GM23338 (cell line): ENCODE results near the gene DCST2. TPM values are rescaled to one million over a fixed set of nuclear protein-coding genes. Genes with fewer than 3 reads are reported as not detected.

Experiments
- ATAC-seq: fragments of 200-7000 bp; cut with Tn5 transposase; 3 replicates; pipeline ENCODE4 v1.9.1; 2020
- DNase-seq: peaks from one replicate; pipeline ENCODE4 v3.0.0-alpha.2; 2015; ENCODE audit warnings: low spot score
- H2AFZ ChIP-seq: fragments of 200-600 bp; sonication (generic); 2 replicates; pipeline ENCODE4 v1.8.0; 2016; ENCODE audit warnings: antibody characterized with exemption, mild to moderate bottlenecking, moderate library complexity
- H3F3A ChIP-seq: fragments of 200-600 bp; sonication (generic); replicated peaks from 2 replicates; pipeline ENCODE4 v1.8.0; 2017; ENCODE audit warnings: antibody characterized with exemption, mixed run types, low read depth
- H3K27ac ChIP-seq: fragments of 200-600 bp; sonication (generic); 2 replicates; pipeline ENCODE4 v1.6.1; 2016; ENCODE audit warnings: low read depth
- H3K27me3 ChIP-seq: fragments of 200-600 bp; sonication (generic); 2 replicates; pipeline ENCODE4 v1.8.0; 2016; ENCODE audit warnings: mild to moderate bottlenecking, mixed run types, moderate library complexity; ENCODE audit not compliant: insufficient read depth
- H3K36me3 ChIP-seq: fragments of 200-600 bp; sonication (generic); 2 replicates; pipeline ENCODE4 v1.8.0; 2016; ENCODE audit warnings: mild to moderate bottlenecking; ENCODE audit not compliant: insufficient read depth
- H3K4me1 ChIP-seq: fragments of 200-600 bp; sonication (generic); 2 replicates; pipeline ENCODE4 v1.8.0; 2016; ENCODE audit warnings: mild to moderate bottlenecking, moderate library complexity; ENCODE audit not compliant: insufficient read depth
- H3K4me2 ChIP-seq: fragments of 200-600 bp; sonication (generic); 2 replicates; pipeline ENCODE4 v1.7.1; 2017; ENCODE audit warnings: mixed run types
- H3K4me3 ChIP-seq: fragments of 200-600 bp; sonication (generic); 2 replicates; pipeline ENCODE4 v1.6.1; 2016; ENCODE audit warnings: mixed run types
- H3K79me2 ChIP-seq: fragments of 200-600 bp; sonication (generic); replicated peaks from 2 replicates; pipeline ENCODE4 v1.8.0; 2017; ENCODE audit warnings: mild to moderate bottlenecking; ENCODE audit not compliant: insufficient read depth
- H3K9me2 ChIP-seq: fragments of 200-600 bp; sonication (generic); 2 replicates; pipeline ENCODE4 v1.8.0; 2017; ENCODE audit not compliant: insufficient read depth
- H4K20me1 ChIP-seq: fragments of 200-600 bp; sonication (generic); replicated peaks from 2 replicates; pipeline ENCODE4 v1.8.0; 2017; ENCODE audit warnings: mild to moderate bottlenecking; ENCODE audit not compliant: insufficient read depth
- H3K27ac Mint-ChIP-seq: 2 replicates; pipeline ENCODE4 v1.8.0; 2020; ENCODE audit warnings: inconsistent platforms, mild to moderate bottlenecking, moderate library complexity, mixed read lengths
- H3K27me3 Mint-ChIP-seq: 3 replicates; pipeline ENCODE4 v1.8.0; 2022; ENCODE audit warnings: low read depth, mild to moderate bottlenecking, moderate library complexity, mixed read lengths, inconsistent platforms; ENCODE audit not compliant: insufficient read depth, poor library complexity
- H3K36me3 Mint-ChIP-seq: 3 replicates; pipeline ENCODE4 v1.8.0; 2021; ENCODE audit warnings: low read depth, mild to moderate bottlenecking, inconsistent platforms, moderate library complexity, mixed read lengths
- H3K4me1 Mint-ChIP-seq: 3 replicates; pipeline ENCODE4 v1.8.0; 2020; ENCODE audit warnings: mild to moderate bottlenecking, inconsistent platforms, mixed read lengths
- H3K4me3 Mint-ChIP-seq: 3 replicates; pipeline ENCODE4 v1.8.0; 2021; ENCODE audit warnings: moderate library complexity, mild to moderate bottlenecking, inconsistent platforms, mixed read lengths
- H3K9me3 Mint-ChIP-seq: 3 replicates; pipeline ENCODE4 v1.8.0; 2020; ENCODE audit warnings: moderate library complexity, mild to moderate bottlenecking, inconsistent platforms, mixed read lengths
- CREB1 ChIP-seq: fragments of 250-450 bp; sonication (Bioruptor Pico); IDR thresholded peaks from 2 replicates; pipeline ENCODE4 v1.5.0; 2020; ENCODE audit warnings: low read depth, mild to moderate bottlenecking, moderate library complexity
- EZH2 ChIP-seq: fragments of 200-600 bp; sonication (generic); IDR thresholded peaks from one replicate; pipeline ENCODE4 v1.8.0; 2017; ENCODE audit warnings: antibody characterized with exemption, mild to moderate bottlenecking, low read depth; ENCODE audit not compliant: unreplicated experiment
- EZH2phosphoT487 ChIP-seq: fragments of 200-600 bp; sonication (generic); IDR thresholded peaks from one replicate; pipeline ENCODE4 v1.8.1; 2018; ENCODE audit warnings: antibody characterized with exemption; ENCODE audit not compliant: unreplicated experiment
- NANOG ChIP-seq: IDR thresholded peaks from 2 replicates; pipeline ENCODE4 v1.6.1; 2016; ENCODE audit warnings: antibody characterized with exemption, borderline replicate concordance
- POLR2AphosphoS5 ChIP-seq: IDR thresholded peaks from 2 replicates; pipeline ENCODE4 v1.6.1; 2016; ENCODE audit warnings: antibody characterized with exemption, low read depth
- REST ChIP-seq: IDR thresholded peaks from one replicate; pipeline ENCODE4 v1.6.1; 2018; ENCODE audit warnings: antibody characterized with exemption; ENCODE audit not compliant: unreplicated experiment
- STAT1 ChIP-seq: IDR thresholded peaks from one replicate; pipeline ENCODE4 v1.6.1; 2016; ENCODE audit warnings: antibody characterized with exemption; ENCODE audit not compliant: unreplicated experiment
- ZNF114 ChIP-seq: fragments of 250-450 bp; sonication (Bioruptor Pico); IDR thresholded peaks from 2 replicates; pipeline ENCODE4 v1.5.0; 2020; ENCODE audit warnings: mild to moderate bottlenecking, moderate library complexity
- ZNF331 ChIP-seq: fragments of 250-450 bp; sonication (Bioruptor Pico); IDR thresholded peaks from 2 replicates; pipeline ENCODE4 v1.5.0; 2020; ENCODE audit warnings: low read depth, mild to moderate bottlenecking, moderate library complexity
- polyA plus RNA-seq: library from polyadenylated mRNA; unstranded; fragments of >200 nt; fragmentation: Nextera tagmentation; extraction: Ambion mirVana; gene quantifications from 2 replicates; pipeline ENCODE4 v1.2.1, GENCODE V29; 2016
- total RNA-seq: library from RNA; depleted of rRNA; stranded (reverse); fragments of >200 nt; shearing (Covaris generic); gene quantifications from 2 replicates; pipeline ENCODE4 v1.2.3, GENCODE V29; 2014
- TF ChIP-seq, protein P1 (sequence below): fragments of 250-450 bp; sonication (Bioruptor Pico); IDR thresholded peaks from 2 replicates; pipeline ENCODE4 v1.5.0; 2020; ENCODE audit warnings: mild to moderate bottlenecking, moderate library complexity
- TF ChIP-seq, protein P2 (sequence below): IDR thresholded peaks from 2 replicates; pipeline ENCODE4 v1.6.1; 2016; ENCODE audit warnings: antibody characterized with exemption
- TF ChIP-seq, protein P3 (sequence below), 2 experiments: fragments of 200-600 bp in 1 of 2; sonication (generic) in 1 of 2; conservative IDR thresholded peaks; 2 replicates each; pipeline versions ENCODE4 v1.5.1 to v1.6.1; 2016 to 2017; ENCODE audit warnings: antibody characterized with exemption in 2 of 2, low read depth in 2 of 2, mild to moderate bottlenecking in 2 of 2, moderate library complexity in 1 of 2

DCST2 gene
- total and polyA plus RNA-seq, 2 experiments from 2014 or later = 0.78 TPM; not detected in 1

GRCh38 chr1:155040358-155041093 is 6.9 kb upstream of the DCST2 start:
- no peaks in the 10 kb centered on the region for H3K27me3 ChIP-seq
- H2AFZ ChIP-seq = no peak overlapping the region
- Mint-ChIP-seq H3K4me3 (no peak overlapping the region), H3K36me3 (no peaks in the 10 kb centered on the region), H3K9me3 (no peaks in the 10 kb centered on the region), H3K27ac (no peak overlapping the region), H3K27me3 (peaks cover 15% of the 10 kb centered on the region), H3K4me1 (peaks cover 11% of the 10 kb centered on the region)
- no peak overlapping the region for H3K27ac ChIP-seq
- H3K4me1 ChIP-seq = no peaks in the 10 kb centered on the region
- no peaks in the 10 kb centered on the region for H3K36me3 ChIP-seq
- DNase-seq (no peak), ATAC-seq (no peak)
- H3F3A ChIP-seq = 0 out of 2 replicates have a peak, but pooled peaks cover 3% of the 10 kb centered on the region
- H3K9me2 ChIP-seq = no peaks in the 10 kb centered on the region
- TF ChIP-seq, protein P1, sequence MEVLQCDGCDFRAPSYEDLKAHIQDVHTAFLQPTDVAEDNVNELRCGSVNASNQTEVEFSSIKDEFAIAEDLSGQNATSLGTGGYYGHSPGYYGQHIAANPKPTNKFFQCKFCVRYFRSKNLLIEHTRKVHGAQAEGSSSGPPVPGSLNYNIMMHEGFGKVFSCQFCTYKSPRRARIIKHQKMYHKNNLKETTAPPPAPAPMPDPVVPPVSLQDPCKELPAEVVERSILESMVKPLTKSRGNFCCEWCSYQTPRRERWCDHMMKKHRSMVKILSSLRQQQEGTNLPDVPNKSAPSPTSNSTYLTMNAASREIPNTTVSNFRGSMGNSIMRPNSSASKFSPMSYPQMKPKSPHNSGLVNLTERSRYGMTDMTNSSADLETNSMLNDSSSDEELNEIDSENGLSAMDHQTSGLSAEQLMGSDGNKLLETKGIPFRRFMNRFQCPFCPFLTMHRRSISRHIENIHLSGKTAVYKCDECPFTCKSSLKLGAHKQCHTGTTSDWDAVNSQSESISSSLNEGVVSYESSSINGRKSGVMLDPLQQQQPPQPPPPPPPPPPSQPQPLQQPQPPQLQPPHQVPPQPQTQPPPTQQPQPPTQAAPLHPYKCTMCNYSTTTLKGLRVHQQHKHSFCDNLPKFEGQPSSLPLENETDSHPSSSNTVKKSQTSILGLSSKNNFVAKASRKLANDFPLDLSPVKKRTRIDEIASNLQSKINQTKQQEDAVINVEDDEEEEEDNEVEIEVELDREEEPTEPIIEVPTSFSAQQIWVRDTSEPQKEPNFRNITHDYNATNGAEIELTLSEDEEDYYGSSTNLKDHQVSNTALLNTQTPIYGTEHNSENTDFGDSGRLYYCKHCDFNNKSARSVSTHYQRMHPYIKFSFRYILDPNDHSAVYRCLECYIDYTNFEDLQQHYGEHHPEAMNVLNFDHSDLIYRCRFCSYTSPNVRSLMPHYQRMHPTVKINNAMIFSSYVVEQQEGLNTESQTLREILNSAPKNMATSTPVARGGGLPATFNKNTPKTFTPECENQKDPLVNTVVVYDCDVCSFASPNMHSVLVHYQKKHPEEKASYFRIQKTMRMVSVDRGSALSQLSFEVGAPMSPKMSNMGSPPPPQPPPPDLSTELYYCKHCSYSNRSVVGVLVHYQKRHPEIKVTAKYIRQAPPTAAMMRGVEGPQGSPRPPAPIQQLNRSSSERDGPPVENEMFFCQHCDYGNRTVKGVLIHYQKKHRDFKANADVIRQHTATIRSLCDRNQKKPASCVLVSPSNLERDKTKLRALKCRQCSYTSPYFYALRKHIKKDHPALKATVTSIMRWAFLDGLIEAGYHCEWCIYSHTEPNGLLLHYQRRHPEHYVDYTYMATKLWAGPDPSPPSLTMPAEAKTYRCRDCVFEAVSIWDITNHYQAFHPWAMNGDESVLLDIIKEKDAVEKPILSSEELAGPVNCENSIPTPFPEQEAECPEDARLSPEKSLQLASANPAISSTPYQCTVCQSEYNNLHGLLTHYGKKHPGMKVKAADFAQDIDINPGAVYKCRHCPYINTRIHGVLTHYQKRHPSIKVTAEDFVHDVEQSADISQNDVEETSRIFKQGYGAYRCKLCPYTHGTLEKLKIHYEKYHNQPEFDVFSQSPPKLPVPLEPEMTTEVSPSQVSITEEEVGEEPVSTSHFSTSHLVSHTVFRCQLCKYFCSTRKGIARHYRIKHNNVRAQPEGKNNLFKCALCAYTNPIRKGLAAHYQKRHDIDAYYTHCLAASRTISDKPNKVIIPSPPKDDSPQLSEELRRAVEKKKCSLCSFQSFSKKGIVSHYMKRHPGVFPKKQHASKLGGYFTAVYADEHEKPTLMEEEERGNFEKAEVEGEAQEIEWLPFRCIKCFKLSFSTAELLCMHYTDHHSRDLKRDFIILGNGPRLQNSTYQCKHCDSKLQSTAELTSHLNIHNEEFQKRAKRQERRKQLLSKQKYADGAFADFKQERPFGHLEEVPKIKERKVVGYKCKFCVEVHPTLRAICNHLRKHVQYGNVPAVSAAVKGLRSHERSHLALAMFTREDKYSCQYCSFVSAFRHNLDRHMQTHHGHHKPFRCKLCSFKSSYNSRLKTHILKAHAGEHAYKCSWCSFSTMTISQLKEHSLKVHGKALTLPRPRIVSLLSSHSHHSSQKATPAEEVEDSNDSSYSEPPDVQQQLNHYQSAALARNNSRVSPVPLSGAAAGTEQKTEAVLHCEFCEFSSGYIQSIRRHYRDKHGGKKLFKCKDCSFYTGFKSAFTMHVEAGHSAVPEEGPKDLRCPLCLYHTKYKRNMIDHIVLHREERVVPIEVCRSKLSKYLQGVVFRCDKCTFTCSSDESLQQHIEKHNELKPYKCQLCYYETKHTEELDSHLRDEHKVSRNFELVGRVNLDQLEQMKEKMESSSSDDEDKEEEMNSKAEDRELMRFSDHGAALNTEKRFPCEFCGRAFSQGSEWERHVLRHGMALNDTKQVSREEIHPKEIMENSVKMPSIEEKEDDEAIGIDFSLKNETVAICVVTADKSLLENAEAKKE (CRISPR knock-in tag) = no peak
- TF ChIP-seq CREB1 (CRISPR knock-in tag) (no peak), EZH2phosphoT487 (no peak), EZH2 (no peak), STAT1 (no peak), ZNF331 (CRISPR knock-in tag) (no peak), POLR2AphosphoS5 (no peak), NANOG (no peak), REST (no peak), ZNF114 (CRISPR knock-in tag) (no peak)
- TF ChIP-seq, protein P2, sequence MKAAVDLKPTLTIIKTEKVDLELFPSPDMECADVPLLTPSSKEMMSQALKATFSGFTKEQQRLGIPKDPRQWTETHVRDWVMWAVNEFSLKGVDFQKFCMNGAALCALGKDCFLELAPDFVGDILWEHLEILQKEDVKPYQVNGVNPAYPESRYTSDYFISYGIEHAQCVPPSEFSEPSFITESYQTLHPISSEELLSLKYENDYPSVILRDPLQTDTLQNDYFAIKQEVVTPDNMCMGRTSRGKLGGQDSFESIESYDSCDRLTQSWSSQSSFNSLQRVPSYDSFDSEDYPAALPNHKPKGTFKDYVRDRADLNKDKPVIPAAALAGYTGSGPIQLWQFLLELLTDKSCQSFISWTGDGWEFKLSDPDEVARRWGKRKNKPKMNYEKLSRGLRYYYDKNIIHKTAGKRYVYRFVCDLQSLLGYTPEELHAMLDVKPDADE = no peak
- TF ChIP-seq, protein P3, sequence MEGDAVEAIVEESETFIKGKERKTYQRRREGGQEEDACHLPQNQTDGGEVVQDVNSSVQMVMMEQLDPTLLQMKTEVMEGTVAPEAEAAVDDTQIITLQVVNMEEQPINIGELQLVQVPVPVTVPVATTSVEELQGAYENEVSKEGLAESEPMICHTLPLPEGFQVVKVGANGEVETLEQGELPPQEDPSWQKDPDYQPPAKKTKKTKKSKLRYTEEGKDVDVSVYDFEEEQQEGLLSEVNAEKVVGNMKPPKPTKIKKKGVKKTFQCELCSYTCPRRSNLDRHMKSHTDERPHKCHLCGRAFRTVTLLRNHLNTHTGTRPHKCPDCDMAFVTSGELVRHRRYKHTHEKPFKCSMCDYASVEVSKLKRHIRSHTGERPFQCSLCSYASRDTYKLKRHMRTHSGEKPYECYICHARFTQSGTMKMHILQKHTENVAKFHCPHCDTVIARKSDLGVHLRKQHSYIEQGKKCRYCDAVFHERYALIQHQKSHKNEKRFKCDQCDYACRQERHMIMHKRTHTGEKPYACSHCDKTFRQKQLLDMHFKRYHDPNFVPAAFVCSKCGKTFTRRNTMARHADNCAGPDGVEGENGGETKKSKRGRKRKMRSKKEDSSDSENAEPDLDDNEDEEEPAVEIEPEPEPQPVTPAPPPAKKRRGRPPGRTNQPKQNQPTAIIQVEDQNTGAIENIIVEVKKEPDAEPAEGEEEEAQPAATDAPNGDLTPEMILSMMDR (conservative IDR thresholded peaks at IDR 0.05; ENCODE audit: low read depth in 2 of 2) = no peak
- no peak overlapping the region for H3K4me2 ChIP-seq
- no peaks in the 10 kb centered on the region for H4K20me1 ChIP-seq
- no peak overlapping the region for H3K4me3 ChIP-seq
- H3K79me2 ChIP-seq = no peaks in the 10 kb centered on the region
